Loucy (cell line): ENCODE measurements around the gene KRTAP10-4.
"Not testable (repeated sequence)": the region's sequence is repeated elsewhere in the genome, so short reads cannot be mapped to it uniquely, and the experiment has no call there.

ENCODE experiments used
- H2AFZ ChIP-seq: fragments of 200-600 bp; sonication (generic); 2 replicates; pipeline ENCODE4 v1.6.0; 2016; ENCODE audit warnings: antibody characterized with exemption, mild to moderate bottlenecking, low read length, moderate library complexity
- H3F3A ChIP-seq: fragments of 200-600 bp; 2 replicates; pipeline ENCODE4 v1.6.0; 2016; ENCODE audit warnings: antibody characterized with exemption, low read depth, mild to moderate bottlenecking
- H3K27me3 ChIP-seq: fragments of 200-600 bp; sonication (generic); 2 replicates; pipeline ENCODE4 v1.6.1; 2014; ENCODE audit warnings: low read length, mild to moderate bottlenecking; ENCODE audit not compliant: insufficient read depth, poor library complexity, severe bottlenecking
- H3K36me3 ChIP-seq: fragments of 200-600 bp; sonication (generic); 2 replicates; pipeline ENCODE4 v1.6.1; 2016; ENCODE audit warnings: low read length; ENCODE audit not compliant: insufficient read depth
- H3K4me1 ChIP-seq: fragments of 200-600 bp; sonication (generic); 2 replicates; pipeline ENCODE4 v1.5.1; 2014; ENCODE audit warnings: low read length, mild to moderate bottlenecking; ENCODE audit not compliant: insufficient read depth, poor library complexity, severe bottlenecking
- H3K4me2 ChIP-seq: fragments of 200-600 bp; sonication (generic); 2 replicates; pipeline ENCODE4 v1.6.0; 2014; ENCODE audit warnings: antibody characterized with exemption, low read length, low read depth, mild to moderate bottlenecking; ENCODE audit not compliant: poor library complexity, severe bottlenecking
- H3K4me3 ChIP-seq: fragments of 200-600 bp; sonication (generic); 2 replicates; pipeline ENCODE4 v1.5.1; 2014; ENCODE audit warnings: low read length, mild to moderate bottlenecking, mixed read lengths; ENCODE audit not compliant: poor library complexity, severe bottlenecking
- H3K79me2 ChIP-seq: fragments of 200-600 bp; sonication (generic); 2 replicates; pipeline ENCODE4 v1.6.1; 2014; ENCODE audit warnings: low read length; ENCODE audit not compliant: insufficient read depth
- H3K9ac ChIP-seq: fragments of 200-600 bp; sonication (generic); 2 replicates; pipeline ENCODE4 v1.6.0; 2014; ENCODE audit warnings: mild to moderate bottlenecking, low read depth, low read length, moderate library complexity; ENCODE audit not compliant: poor library complexity, severe bottlenecking
- H3K9me2 ChIP-seq: fragments of 200-600 bp; sonication (generic); replicated peaks from 2 replicates; pipeline ENCODE4 v1.6.1; 2016; ENCODE audit warnings: low read depth, low read length, mixed read lengths
- H3K9me3 ChIP-seq: fragments of 200-600 bp; sonication (generic); 2 replicates; pipeline ENCODE4 v1.6.1; 2014; ENCODE audit warnings: mild to moderate bottlenecking, antibody characterized with exemption, low read length, low read depth; ENCODE audit not compliant: insufficient read depth
- H4K20me1 ChIP-seq: fragments of 200-600 bp; sonication (generic); 2 replicates; pipeline ENCODE4 v1.6.0; 2014; ENCODE audit warnings: antibody characterized with exemption, low read length, mild to moderate bottlenecking; ENCODE audit not compliant: insufficient read depth, poor library complexity, severe bottlenecking
- EZH2phosphoT487 ChIP-seq: fragments of 200-600 bp; IDR thresholded peaks from 2 replicates; pipeline ENCODE4 v1.6.1; 2018; ENCODE audit warnings: antibody characterized with exemption, mild to moderate bottlenecking, moderate library complexity, borderline replicate concordance
- TF ChIP-seq, protein P1 (sequence below): fragments of 200-600 bp; sonication (generic); conservative IDR thresholded peaks from 2 replicates; pipeline ENCODE4 v1.5.1; 2014; ENCODE audit warnings: mild to moderate bottlenecking, antibody characterized with exemption, low read length

Gene KRTAP10-4, protein sequence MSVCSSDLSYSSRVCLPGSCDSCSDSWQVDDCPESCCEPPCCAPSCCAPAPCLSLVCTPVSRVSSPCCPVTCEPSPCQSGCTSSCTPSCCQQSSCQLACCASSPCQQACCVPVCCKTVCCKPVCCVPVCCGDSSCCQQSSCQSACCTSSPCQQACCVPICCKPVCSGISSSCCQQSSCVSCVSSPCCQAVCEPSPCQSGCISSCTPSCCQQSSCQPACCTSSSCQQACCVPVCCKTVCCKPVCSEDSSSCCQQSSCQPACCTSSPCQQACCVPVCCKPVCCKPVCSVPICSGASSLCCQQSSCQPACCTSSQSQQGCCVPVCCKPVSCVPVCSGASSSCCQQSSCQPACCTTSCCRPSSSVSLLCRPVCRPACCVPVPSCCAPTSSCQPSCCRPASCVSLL

DNA sequence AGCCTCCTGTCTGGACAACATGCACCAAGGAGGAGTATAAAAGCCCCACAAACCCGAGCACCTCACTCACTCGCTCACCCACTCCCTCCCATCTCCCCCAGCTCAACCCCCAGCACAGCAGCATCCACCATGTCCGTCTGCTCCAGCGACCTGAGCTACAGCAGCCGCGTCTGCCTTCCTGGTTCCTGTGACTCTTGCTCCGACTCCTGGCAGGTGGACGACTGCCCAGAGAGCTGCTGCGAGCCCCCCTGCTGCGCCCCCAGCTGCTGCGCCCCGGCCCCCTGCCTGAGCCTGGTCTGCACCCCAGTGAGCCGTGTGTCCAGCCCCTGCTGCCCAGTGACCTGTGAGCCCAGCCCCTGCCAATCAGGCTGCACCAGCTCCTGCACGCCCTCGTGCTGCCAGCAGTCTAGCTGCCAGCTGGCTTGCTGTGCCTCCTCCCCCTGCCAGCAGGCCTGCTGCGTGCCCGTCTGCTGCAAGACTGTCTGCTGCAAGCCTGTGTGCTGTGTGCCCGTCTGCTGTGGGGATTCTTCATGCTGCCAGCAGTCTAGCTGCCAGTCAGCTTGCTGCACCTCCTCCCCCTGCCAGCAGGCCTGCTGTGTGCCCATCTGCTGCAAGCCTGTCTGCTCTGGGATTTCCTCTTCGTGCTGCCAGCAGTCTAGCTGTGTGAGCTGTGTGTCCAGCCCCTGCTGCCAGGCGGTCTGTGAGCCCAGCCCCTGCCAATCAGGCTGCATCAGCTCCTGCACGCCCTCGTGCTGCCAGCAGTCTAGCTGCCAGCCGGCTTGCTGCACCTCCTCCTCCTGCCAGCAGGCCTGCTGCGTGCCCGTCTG is at the start of gene KRTAP10-4:
TSS of gene KRTAP10-4 (plus strand) at position 100 of the 827 bp plus-strand sequence. CDS start at position 130, 30 bp downstream.
- not testable (repeated sequence) for H3K36me3 ChIP-seq, H3F3A ChIP-seq, H3K79me2 ChIP-seq, H3K9ac ChIP-seq, H3K4me3 ChIP-seq, H3K27me3 ChIP-seq, H2AFZ ChIP-seq, H3K9me2 ChIP-seq, H3K4me1 ChIP-seq, H3K4me2 ChIP-seq, H3K9me3 ChIP-seq, H4K20me1 ChIP-seq

DNA sequence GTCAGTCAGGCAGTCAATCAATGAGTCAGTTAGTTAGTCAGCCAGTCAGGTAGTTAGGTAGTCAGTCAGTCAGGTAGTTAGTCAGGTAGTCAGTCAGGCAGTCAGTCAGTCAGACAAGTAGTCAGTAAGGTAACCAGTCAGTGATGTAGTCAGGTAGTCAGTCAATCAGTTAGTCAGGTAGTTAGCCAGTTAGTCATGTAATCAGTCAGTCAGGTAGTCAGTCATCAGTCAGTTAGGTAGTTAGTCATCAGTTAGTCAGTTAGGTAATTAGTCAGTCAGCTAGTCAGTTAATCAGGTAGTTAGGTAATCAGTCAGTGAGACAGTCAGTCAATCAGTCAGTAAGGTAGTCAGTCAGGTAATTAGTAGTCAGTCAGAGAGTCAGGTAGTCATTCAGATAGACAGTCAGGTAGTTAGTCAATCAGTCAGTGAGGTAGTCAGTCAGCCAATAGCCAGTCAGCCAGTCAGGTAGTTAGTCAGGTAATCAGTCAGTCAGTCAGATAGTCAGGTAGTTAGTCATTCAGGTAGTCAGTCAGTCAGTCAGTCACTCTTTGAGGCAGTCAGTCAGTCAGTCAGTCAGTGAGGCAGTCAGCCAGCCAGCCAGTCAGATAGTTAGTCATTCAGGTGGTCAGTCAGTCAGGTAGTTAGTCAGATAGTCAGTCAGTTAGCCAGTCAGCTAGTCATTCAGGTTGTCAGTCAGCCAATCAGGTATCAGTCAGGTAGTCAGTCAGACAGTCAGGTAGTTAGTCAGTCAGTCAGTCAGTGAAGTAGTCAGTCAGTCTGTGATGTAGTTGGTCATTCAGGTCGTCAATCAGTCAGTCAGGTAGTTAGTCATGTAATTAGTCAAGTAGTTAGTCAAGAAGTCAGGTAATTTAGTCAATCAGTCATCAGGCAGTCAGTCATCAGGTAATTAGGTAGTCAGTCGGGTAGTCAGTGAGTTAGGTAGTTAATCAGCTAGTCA is 48.8 kb upstream of the KRTAP10-4 start:
- H2AFZ ChIP-seq, result no peak overlapping the region
- no peak overlapping the region for H3K4me2 ChIP-seq
- no peak overlapping the region for H3K4me3 ChIP-seq
- H3F3A ChIP-seq, result no peaks in the 10 kb centered on the region
- H4K20me1 ChIP-seq, result no peaks in the 10 kb centered on the region
- H3K9me2 ChIP-seq, result no peaks in the 10 kb centered on the region
- H3K9ac ChIP-seq, result no peak overlapping the region
- H3K27me3 ChIP-seq, result no peaks in the 10 kb centered on the region
- H3K79me2 ChIP-seq, result no peaks in the 10 kb centered on the region
- no peaks in the 10 kb centered on the region for H3K4me1 ChIP-seq
- no peak for TF ChIP-seq EZH2phosphoT487
- TF ChIP-seq, protein P1, sequence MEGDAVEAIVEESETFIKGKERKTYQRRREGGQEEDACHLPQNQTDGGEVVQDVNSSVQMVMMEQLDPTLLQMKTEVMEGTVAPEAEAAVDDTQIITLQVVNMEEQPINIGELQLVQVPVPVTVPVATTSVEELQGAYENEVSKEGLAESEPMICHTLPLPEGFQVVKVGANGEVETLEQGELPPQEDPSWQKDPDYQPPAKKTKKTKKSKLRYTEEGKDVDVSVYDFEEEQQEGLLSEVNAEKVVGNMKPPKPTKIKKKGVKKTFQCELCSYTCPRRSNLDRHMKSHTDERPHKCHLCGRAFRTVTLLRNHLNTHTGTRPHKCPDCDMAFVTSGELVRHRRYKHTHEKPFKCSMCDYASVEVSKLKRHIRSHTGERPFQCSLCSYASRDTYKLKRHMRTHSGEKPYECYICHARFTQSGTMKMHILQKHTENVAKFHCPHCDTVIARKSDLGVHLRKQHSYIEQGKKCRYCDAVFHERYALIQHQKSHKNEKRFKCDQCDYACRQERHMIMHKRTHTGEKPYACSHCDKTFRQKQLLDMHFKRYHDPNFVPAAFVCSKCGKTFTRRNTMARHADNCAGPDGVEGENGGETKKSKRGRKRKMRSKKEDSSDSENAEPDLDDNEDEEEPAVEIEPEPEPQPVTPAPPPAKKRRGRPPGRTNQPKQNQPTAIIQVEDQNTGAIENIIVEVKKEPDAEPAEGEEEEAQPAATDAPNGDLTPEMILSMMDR, result no peak
- H3K9me3 ChIP-seq, result peaks cover 11% of the 10 kb centered on the region; the same call in 1 of the 2 replicates
- H3K36me3 ChIP-seq, result no peaks in the 10 kb centered on the region

DNA sequence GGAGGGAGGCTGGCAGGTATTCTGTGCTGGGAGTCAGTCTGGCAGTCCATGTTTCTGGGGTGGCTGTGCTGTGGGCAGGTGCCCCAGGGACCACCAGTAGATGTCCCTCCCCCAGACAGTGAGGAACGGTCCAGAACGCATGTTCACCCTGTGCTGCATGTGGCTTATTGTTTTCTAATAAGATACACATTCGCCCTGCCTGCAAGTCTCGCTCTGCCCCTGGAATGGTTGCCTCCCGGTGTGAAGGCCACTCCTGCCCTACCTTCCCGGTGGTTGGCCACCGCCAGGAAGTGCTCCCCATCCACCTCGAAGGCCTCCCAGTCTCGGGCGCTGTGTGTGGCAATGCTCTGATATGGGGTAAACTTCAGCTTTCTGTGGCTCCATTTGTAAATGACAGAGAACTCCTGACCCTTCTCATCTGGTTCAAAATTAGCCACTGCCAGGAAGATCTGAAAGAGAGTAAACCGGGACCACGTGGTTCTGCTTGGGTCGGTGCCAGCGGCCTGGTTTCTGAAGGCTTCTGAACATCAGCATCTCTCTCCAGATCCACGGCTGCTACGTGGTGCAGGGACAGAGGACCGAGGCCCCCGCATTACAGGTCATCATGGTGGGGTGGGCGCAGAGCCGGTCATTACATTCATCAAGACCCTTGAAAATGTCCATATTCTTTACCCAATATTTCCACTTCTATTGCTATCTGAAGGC is 48.0 kb upstream of the KRTAP10-4 start:
- Histone ChIP-seq H3K9me2 (no peaks in the 10 kb centered on the region), H2AFZ (no peak overlapping the region), H3K9me3 (peaks cover 11% of the 10 kb centered on the region; the same call in 1 of the 2 replicates), H3F3A (no peaks in the 10 kb centered on the region), H3K36me3 (no peaks in the 10 kb centered on the region), H4K20me1 (no peaks in the 10 kb centered on the region), H3K4me2 (no peak overlapping the region), H3K27me3 (no peaks in the 10 kb centered on the region), H3K4me1 (no peaks in the 10 kb centered on the region), H3K9ac (no peak overlapping the region), H3K79me2 (no peaks in the 10 kb centered on the region), H3K4me3 (no peak overlapping the region)
- TF ChIP-seq, protein P1, result no peak
